Neural cell (in vitro differentiated cells): ENCODE data around the gene ACTG2.

Experiments
- EZH2 ChIP-seq: fragments of 200-600, 300-800 bp; shearing (Covaris generic), sonication (generic); IDR thresholded peaks from 2 replicates; pipeline ENCODE4 v1.6.1; 2014; ENCODE audit warnings: antibody characterized with exemption, low read length, borderline replicate concordance, mild to moderate bottlenecking; ENCODE audit not compliant: insufficient read depth, poor library complexity, severe bottlenecking
- MXI1 ChIP-seq: fragments of 450-650 bp; conservative IDR thresholded peaks from 2 replicates; pipeline ENCODE4 v1.6.1; 2014; ENCODE audit warnings: antibody characterized with exemption, mild to moderate bottlenecking; ENCODE audit not compliant: poor library complexity, severe bottlenecking
- POLR2AphosphoS5 ChIP-seq: IDR thresholded peaks from 2 replicates; pipeline ENCODE4 v1.6.1; 2012
- TF ChIP-seq, protein P1 (sequence below): fragments of 450-650 bp; IDR thresholded peaks from 2 replicates; pipeline ENCODE4 v1.5.1; 2014; ENCODE audit warnings: antibody characterized with exemption, mild to moderate bottlenecking, moderate library complexity; ENCODE audit not compliant: poor library complexity, severe bottlenecking

- TF ChIP-seq POLR2AphosphoS5 (no peak), MXI1 (no peak), EZH2 (no peak)
- TF ChIP-seq, protein P1, sequence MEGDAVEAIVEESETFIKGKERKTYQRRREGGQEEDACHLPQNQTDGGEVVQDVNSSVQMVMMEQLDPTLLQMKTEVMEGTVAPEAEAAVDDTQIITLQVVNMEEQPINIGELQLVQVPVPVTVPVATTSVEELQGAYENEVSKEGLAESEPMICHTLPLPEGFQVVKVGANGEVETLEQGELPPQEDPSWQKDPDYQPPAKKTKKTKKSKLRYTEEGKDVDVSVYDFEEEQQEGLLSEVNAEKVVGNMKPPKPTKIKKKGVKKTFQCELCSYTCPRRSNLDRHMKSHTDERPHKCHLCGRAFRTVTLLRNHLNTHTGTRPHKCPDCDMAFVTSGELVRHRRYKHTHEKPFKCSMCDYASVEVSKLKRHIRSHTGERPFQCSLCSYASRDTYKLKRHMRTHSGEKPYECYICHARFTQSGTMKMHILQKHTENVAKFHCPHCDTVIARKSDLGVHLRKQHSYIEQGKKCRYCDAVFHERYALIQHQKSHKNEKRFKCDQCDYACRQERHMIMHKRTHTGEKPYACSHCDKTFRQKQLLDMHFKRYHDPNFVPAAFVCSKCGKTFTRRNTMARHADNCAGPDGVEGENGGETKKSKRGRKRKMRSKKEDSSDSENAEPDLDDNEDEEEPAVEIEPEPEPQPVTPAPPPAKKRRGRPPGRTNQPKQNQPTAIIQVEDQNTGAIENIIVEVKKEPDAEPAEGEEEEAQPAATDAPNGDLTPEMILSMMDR, result no peak
These were observed 16.2 kb downstream of the ACTG2 start for GRCh38 chr2:73908689-73909652.
